22Rv1 (cell line): ENCODE data around the gene SLC16A12.

Experiments
- ZFX ChIP-seq: fragments of 450-650 bp; IDR thresholded peaks from 2 replicates; pipeline ENCODE4 v1.6.1; 2017; ENCODE audit warnings: antibody characterized with exemption, borderline replicate concordance
- TF ChIP-seq, protein P1 (sequence below): fragments of 450-650 bp; IDR thresholded peaks from 2 replicates; pipeline ENCODE4 v1.5.1; 2017; ENCODE audit warnings: mild to moderate bottlenecking

DNA sequence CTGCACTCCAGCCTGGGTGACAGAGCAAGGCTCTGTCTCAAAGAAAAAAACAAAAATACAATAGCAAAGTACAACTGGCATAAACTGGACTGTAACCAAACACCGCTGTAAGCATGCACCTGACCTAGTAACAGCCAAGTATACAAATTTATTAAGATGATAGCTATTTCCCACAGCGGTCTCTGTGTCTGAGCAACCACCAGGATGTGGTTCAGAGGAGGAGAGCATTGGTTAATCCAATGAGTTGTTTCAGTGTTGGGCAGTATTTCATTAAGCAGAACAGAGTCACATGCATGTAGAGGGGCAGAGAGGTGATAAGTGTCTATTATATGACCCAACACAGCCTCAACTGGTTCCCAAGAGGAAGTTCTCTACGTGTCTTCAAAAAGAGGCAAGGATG is 4.0 kb downstream of the SLC16A12 start:
- TF ChIP-seq, protein P1, sequence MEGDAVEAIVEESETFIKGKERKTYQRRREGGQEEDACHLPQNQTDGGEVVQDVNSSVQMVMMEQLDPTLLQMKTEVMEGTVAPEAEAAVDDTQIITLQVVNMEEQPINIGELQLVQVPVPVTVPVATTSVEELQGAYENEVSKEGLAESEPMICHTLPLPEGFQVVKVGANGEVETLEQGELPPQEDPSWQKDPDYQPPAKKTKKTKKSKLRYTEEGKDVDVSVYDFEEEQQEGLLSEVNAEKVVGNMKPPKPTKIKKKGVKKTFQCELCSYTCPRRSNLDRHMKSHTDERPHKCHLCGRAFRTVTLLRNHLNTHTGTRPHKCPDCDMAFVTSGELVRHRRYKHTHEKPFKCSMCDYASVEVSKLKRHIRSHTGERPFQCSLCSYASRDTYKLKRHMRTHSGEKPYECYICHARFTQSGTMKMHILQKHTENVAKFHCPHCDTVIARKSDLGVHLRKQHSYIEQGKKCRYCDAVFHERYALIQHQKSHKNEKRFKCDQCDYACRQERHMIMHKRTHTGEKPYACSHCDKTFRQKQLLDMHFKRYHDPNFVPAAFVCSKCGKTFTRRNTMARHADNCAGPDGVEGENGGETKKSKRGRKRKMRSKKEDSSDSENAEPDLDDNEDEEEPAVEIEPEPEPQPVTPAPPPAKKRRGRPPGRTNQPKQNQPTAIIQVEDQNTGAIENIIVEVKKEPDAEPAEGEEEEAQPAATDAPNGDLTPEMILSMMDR, result no peak
- TF ChIP-seq ZFX, result no peak
